NCI-H524 treated with DMSO at 0.1 percent for 48 hours (cell line): ENCODE data around the gene TBC1D26.
"Not testable (repeated sequence)": the region's sequence is repeated elsewhere in the genome, so short reads cannot be mapped to it uniquely, and the experiment has no call there.

Experiments
- DNase-seq: peaks from one replicate; lab custom pipeline; 2025; lab: John Stamatoyannopoulos, UW

TBC1D26 gene

DNA sequence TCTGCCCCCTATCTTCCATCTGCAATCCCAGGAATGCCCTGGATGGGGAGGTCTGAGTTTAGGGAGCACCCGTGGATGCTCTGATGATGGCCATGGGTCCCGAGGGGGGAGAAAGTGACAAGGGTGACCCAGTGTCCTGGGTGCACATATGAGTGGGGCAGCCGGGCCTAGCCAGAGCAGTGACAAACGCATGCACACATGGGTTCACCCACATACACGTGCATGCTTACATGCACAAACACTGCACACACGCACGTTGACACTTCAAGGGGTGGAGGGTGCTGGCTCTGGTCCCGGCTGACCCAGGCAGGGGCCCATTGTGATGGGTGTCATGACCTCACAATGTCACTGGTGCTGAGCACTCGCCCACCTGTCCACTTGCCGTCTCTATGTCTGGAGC lies at the start of gene TBC1D26:
Gene TBC1D26 (plus strand): TSS at position 384 of the 400 bp plus-strand sequence. CDS start 3,066 bp downstream, outside the sequence.
- DNase-seq: not testable (repeated sequence)

- not testable (repeated sequence) for DNase-seq
Observed at GRCh38 chr17:15683135-15683534, 48.9 kb upstream of the TBC1D26 start.

DNA sequence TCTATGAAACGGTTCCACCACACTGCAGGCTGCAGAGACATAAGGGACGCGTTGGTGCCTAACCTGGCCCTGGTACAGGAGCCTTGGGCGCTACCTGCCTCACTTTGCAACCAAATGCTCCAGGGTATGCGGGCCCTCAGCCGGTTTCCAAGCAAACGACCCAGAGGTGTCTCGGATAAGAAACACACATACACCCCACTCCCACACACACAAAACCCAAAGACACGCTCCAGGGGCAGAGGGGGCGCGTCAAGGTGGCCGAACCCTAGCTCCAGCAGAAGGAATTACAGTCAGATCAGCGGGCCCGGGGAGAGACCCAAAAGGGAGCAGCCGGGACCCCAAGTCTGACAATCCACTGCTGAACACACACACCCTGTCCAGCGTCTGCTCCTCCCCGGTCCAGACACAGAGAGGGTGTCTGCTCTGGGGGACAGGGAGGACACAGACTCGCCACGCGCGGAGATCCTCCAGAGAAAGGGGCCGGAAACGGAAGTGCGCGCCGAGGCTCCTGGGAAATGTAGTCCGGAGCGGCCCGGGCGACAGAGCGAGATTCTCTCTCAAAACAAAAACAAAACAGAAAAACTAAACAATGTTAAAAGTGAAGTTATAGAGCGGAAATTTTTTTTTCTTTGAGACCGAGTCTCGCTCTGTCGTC lies 48.1 kb upstream of the TBC1D26 start, which contains the start of gene TRIM16:
Gene TRIM16 (minus strand): TSS at position 488 of the 655 bp plus-strand sequence. CDS start 32,702 bp downstream, outside the sequence.
- not testable (repeated sequence) for DNase-seq

DNA sequence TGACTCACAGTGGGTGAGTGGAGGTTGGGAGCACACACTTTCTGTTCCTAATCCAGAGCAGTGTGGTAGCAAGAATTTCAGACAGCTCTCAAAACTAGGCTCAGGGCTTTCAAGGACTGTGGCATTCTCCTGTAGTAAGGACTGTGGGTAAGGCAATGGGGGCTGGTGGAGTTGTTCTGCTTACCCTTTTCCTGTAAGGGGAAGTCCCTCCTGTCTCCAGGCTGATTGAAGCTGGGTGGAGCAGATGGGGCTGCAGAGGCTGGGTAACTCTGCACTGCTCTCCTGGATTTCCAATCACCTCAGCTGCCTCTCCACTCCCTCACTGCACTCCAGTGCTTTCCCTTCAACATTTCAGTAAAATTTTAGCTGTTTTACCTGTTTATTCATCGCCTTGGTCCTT lies 44.6 kb upstream of the TBC1D26 start:
- DNase-seq: not testable (repeated sequence)

DNA sequence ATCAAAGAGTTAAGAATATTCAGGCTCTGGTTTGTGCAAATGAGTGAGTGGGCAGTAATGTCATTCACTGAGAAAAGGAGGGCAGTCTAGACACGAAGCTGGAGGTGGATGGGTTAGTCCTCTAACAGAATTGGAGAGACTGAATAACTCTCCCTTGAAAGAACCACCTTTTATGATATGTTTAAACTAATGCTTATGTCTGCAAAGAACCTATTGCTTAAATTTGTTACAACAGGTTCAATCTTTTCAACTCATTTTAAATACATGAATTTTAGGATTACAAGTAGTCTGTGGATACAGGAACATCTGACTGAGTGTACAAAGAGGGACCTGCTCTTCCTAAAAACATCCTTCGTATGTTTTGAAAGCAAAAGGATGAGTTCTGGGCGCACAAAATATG lies 33.1 kb upstream of the TBC1D26 start:
- DNase-seq: not testable (repeated sequence)

- peak; percentile 91 for DNase-seq
Observed at GRCh38 chr17:15699413-15699924, 32.6 kb upstream of the TBC1D26 start, which contains the start of gene ZNF286A. Gene ZNF286A (plus strand): TSS chr17:15699752. CDS start chr17:15700330, 578 bp downstream.

DNA sequence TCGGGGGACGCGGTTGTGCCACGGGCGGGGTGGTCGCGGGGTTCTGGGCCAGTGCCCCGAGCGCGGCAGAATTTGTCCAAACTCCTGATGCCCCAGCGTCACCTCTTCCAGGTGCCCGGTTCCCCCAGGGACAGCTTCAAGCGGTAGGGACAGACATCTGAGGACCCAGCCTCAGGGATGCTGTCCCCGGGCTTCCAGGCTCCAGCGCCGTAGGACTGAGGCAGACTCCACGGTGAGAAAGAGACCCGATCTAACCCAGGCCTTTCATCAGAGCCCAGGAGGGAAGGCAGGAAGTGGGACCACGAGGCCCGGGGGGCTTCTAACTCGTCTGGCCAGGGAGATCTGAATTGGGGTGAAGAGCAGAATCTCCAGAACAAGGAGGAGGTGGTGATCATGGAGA lies 32.1 kb upstream of the TBC1D26 start:
- not testable (repeated sequence) for DNase-seq

GRCh38 chr17:15704239-15704638 lies 27.8 kb upstream of the TBC1D26 start:
- not testable (repeated sequence) for DNase-seq

DNA sequence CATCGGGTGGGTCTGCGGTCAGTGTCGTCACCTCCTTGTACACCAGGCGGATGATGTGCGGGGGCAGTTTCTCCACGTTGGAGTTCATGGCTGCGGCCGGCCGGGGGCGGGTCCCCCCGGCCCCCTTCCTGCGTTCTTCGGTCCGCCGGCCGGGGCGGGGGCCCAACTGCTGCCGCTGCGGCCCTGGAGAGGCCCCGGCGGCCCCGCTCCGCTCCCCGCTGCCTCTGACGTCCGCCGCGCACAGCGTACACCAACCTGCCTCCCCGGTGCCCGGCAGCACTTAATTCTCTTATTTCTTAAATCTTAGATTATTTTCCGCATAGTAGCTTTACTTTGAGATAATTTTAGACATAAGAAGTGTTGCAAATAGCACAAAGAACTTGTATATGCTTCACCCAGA lies 27.3 kb upstream of the TBC1D26 start:
- not testable (repeated sequence) for DNase-seq

- DNase-seq: not testable (repeated sequence)
Observed at GRCh38 chr17:15708879-15709278, 23.2 kb upstream of the TBC1D26 start.

DNA sequence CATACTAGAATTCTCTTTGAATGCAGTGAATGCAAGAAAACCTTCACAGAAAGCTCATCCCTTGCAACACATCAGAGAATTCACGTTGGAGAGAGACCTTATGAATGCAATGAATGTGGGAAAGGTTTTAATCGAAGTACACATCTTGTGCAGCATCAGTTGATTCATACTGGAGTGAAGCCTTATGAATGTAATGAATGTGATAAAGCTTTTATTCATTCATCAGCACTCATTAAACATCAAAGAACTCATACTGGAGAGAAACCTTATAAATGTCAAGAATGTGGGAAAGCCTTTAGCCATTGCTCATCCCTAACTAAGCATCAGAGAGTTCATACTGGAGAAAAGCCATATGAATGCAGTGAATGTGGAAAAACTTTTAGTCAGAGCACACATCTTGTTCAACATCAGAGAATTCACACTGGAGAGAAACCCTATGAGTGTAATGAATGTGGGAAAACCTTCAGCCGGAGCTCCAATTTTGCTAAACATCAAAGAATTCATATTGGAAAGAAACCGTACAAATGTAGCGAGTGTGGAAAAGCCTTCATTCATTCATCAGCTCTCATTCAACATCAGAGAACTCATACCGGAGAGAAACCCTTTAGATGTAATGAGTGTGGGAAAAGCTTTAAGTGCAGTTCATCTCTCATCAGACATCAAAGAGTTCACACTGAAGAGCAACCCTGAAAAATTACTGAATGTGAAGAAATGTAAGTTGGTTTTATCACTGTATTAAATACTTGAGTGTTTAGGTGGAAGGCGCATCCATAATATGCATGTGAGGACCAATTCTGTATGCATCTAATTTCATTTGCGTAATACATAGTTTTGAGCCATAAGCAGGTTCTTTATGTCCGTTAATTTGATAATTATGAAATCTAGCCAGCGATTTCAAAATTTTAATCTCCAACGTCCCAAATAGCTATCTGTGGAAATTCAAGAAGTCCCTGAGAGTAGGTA lies 15.2 kb upstream of the TBC1D26 start:
- DNase-seq: not testable (repeated sequence)

GRCh38 chr17:15730535-15730934 lies 1.5 kb upstream of the TBC1D26 start:
- not testable (repeated sequence) for DNase-seq

DNA sequence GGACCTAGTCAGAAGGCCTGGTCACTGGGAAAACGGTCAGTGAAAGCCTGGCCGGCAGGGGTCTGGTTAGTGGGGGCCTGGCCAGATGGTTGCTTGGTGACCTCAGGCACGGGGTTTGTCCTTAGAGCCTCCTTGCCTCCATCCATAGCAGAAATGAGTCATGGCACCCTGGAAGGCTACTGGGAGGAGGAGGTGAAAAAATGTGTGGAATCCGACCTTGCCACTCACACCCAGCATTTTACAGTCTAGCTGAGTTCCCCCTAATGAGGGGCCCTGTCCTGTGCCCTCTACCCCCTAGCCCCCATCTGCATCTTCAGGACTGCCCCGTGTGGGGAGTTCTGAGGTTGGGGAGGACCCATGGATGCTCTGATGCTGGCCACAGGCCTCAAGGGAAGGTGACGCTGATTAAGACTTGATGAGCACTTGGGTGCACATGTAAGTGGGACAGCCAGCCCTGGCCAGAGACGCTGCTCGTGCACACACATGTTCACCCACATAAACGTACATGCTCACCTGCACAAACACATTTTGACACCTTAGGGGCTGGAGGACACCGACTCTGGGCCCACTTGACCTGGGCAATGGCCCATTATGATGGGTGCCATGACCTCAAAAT lies 1.2 kb downstream of the TBC1D26 start:
- not testable (repeated sequence) for DNase-seq

DNA sequence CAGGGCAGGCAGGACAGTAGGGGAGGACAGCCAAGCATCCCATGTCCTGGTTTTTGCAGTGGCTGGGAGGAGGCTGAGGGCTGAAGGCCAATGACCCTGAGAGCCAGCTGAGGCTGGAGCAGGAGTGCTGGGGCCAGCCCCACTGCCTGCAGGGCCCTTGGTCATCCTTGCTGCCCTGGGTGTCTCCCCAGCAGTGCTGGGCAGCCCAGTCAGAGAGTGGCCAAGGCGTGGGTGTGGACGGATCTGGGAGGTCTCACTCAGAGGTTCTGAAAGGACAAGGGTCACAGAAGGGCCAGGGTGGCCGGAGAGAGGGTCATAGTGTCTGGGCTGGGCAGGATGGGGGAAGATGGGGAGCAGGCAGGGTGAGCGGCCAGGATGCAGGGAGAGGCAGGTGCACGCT lies 4.5 kb downstream of the TBC1D26 start:
- DNase-seq: not testable (repeated sequence)

DNA sequence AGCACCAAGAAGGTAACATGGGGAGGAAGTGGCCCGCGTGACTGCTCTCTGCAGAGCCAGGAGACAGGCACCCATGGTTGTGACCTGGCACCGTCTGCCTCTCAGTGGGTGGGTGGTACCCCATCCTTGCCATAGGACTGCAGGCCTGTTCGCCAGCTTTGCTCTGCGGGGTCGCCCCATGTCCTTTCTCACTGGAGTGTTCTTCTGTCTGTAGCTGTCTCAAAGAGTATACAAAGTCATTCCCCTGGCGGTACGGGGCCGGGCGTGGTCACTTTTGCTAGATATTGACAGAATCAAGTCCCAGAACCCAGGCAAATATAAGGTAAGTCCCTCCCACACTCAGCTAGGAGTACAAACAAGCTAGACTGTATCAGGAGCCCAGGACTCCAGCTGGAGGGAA lies 6.0 kb downstream of the TBC1D26 start:
- no peak for DNase-seq

GRCh38 chr17:15739259-15739658 lies 7.2 kb downstream of the TBC1D26 start:
- DNase-seq: not testable (repeated sequence)

DNA sequence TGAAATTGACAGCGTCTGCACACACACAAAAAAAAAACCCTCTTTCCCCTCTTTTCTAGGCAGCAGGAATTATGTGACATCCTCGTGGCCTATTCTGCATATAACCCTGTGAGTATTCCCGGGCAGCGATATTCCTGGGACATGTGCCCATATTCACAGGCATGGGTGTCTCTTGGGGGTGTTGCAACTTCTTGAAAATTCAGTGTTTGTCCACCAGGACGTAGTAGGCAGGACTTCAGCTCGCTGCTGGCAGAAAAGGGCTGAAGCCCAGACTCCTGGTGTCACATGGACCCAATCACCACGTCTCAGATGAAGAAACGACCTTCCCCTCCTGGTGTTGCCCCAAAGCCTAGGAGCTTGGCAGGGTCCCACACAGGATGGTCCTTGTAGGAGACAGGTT lies 8.0 kb downstream of the TBC1D26 start:
- not testable (repeated sequence) for DNase-seq

DNA sequence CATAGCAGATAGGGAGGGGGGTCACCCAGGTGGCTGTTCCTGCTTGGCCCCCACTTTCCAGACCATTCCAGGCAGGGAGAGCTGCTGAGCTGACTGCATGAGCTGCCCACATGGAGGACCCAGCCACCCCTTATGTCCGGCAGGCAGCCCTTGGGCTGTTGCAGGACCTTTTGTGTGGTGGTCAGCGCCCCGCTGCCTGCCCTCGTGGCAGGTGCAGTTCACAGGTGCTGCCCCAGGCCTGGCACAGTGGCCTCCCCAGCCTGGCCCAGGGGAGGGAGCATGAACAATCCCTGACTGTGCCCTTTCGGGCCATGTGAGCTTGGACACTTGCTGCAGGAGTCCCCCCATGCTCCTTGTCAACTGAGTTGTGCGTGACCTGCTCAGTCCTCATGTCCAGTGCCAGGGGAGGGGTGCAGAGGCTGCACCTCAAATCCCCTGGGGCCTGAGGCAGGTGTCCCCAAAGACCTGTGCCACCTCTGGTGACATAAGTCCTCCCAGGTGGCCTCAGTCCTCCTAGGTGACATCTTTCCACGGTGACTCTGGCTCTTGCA lies 8.6 kb downstream of the TBC1D26 start:
- DNase-seq: no peak

- no peak for DNase-seq
Observed at GRCh38 chr17:15741624-15742023, 9.5 kb downstream of the TBC1D26 start.

GRCh38 chr17:15742051-15742795 lies 10.1 kb downstream of the TBC1D26 start:
- DNase-seq: no peak

DNA sequence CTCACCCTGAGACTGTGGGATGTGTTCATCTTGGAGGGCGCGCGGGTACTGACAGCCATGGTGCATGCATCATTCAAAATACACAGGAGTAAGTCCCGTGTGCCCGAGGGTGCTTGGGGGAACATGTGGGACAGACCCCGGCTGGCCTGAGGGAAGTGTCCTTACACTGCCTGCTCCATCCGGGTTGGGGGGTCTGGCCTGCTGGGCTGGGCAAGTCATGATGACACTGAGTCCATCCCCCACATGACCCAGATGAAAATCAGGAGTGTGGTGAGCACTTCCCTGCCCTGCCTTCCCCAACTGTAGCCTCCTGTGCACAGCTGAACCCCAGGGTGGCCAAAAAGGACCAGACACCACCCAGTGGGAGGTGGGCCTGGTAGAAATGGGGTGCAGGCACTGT lies 10.8 kb downstream of the TBC1D26 start:
- no peak for DNase-seq
